NCI-H1048 (cell line): ENCODE results near the gene HDGFL3.
"Not testable (repeated sequence)": the region's sequence is repeated elsewhere in the genome, so short reads cannot be mapped to it uniquely, and the experiment has no call there.

Experiments
- DNase-seq: peaks from one replicate; lab custom pipeline; 2025; lab: John Stamatoyannopoulos, UW

Gene HDGFL3

DNA sequence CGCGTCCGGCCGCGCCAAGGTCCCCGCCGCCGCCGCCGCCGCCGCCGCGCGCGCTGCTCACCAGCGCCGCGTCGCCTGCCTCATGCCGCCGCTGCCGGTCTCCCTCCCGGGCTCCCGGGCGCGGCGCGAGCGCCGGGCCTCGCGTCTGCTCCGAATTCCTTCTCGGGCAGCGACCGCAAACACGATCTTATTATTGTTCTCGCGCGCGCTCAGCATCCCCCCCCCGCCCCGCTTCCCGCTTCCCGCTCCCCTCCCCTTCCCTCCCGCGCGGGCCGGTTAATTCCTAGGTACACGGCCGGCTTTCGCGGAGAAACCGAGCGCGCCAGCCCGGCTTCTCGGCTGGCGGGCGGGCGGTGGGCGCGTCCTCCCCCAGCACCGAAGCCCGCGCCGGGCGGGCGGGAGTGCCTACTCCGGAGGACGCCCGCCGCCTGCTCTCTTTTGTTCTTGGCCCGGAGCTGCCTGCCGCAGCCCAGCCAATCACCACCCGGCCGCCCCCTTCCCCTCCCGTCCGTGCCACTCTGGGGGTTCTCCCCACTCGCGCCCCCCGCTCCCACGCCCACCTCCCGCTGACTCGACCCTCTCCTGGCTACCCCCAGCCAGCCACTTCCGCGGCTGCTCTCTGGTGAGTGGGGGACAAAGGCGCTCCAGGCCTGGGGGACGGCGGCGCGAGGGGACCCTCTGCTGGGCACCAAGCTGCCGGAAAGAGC lies at the start of gene HDGFL3:
Gene HDGFL3 (minus strand): TSS at position 164 of the 707 bp plus-strand sequence. CDS start 409 bp downstream, outside the sequence.
- peak; percentile 45 for DNase-seq

DNA sequence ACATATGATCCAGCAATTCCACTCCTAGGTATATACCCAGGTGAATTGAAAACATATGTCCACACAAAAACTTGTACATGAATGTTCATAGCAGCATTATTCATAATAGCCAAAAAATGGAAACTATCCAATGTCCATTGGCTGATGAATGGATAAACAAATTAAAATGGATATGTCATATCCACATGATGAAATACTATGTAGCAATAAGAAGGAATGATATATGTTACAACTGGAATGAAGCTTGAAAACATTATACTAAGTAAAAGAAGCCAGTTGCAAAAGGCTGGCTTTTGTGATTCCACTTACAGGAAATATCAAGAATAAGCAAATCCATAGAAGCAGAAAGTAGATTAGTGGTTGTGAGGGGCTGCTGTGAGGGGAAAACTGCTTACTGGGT lies 43.2 kb upstream of the HDGFL3 start:
- no peak for DNase-seq

DNA sequence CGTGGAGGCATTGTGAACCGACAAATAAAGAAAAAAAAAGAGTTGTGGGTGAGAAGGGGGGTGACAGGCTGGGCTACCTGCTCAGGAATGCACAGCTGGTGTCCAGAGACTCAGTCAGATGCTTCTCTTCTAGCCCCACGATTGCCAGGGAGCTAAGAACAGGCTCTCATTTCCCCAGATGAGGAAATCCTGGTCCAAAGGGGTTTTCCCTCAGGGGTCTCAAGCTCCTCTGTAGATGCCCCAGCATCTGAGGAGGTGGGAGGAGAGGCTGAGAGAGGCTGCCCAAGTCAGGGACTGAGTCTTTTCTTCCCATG lies 41.4 kb upstream of the HDGFL3 start:
- DNase-seq: no peak

DNA sequence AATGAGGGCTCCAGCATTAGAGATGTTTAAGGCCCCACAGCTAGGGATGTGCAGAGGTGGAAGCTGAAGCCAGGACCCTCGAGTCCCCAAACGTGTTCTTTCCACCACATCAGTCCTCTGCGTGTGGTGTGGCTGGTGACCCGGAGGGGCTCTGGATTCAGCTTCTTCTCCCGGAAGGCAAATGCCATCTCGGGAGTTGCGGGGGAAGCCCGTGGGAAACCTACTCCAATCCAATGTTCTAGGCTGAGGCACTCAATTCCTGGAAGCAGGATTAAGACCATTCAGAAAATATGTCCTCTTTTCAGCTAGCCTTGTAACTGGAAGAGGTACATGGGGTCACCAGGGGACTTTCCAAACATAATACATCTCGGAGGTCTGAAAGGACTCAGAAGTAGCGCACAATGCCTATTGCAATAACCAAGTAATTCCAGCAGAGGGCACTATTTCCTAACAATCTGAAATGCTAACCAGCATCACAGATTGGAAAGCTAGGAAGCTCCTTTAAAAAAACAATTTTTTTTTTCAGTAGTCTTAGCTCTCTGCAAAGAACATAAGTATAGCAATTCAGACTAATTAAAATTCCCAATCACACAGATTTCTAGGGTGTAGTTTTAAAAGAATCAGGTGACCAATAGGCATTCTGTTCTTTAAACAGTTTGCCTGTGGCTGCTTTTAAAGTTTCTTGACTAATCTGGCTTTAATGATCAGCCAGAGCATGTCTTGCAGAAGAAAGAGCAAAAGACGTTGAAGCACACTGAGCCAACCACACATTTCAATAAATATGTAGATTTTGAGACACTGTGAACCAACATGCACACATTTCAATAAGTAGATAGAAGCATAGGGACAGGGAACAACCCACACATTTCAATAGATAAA lies 40.8 kb upstream of the HDGFL3 start:
- DNase-seq: peak; percentile 16

DNA sequence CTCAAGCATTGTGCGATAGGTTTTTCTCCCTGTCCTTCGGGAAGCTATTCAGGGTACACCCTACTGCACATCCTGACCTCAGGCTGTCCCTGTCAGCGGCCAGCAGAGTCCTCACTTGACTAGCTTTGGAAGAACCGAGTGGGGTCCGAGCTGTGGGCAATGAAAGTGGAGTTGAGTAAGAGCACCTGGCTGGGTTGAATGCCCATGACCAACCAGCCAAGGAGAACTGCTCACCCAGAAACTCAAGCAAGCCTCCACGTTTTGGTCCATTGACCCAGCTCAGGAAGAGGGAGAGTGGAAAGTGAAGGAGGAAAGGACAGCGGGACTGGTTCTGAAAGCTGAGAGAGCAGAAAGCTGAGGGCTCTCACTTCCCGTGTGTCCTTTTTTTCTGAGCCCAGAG lies 36.0 kb upstream of the HDGFL3 start:
- no peak for DNase-seq

DNA sequence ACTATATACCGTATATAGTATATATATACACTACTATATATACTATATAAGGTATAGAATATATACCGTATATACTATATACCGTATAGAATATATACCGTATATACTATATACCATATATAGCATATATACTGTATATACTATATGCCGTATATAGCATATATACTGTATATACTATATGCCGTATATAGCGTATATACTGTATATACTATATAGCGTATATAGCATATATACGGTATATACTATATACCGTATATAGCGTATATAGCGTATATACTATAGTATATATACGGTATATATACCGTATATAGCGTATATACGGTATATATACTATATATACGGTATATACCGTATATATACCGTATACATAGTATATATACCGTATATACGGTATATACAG lies 22.6 kb upstream of the HDGFL3 start:
- DNase-seq: no peak

DNA sequence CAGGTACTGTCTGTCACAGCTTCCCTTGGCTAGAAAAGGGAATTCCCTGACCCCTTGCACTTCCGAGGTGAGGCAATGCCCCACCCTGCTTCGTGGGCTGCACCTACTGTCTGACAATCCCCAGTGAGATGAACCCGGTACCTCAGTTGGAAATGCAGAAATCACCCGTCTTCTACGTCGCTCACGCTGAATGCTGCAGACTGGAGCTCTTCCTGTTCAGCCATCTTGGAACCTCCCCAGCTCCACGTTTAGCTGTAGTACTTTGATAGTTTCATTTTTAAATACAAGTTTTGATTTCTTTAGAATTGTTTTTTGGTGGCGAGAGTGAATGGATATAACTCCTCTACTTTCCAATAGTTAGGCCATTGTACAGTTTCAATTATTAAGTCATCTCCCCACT lies 17.8 kb upstream of the HDGFL3 start:
- no peak for DNase-seq

DNA sequence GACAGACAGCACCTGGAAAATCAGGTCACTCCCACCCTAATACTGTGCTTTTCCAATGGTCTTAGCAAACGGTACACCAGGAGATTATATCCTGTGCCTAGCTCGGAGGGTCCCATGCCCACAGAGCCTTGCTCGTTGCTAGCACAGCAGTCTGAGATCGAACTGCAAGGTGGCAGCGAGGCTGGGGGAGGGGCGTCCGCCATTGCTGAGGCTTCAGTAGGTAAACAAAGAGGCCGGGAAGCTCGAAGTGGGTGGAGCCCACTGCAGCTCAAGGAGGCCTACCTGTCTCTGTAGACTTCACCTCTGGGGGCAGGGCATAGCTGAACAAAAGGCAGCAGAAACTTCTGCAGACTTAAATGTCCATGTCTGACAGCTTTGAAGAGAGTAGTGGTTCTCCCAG lies 14.2 kb upstream of the HDGFL3 start:
- not testable (repeated sequence) for DNase-seq

DNA sequence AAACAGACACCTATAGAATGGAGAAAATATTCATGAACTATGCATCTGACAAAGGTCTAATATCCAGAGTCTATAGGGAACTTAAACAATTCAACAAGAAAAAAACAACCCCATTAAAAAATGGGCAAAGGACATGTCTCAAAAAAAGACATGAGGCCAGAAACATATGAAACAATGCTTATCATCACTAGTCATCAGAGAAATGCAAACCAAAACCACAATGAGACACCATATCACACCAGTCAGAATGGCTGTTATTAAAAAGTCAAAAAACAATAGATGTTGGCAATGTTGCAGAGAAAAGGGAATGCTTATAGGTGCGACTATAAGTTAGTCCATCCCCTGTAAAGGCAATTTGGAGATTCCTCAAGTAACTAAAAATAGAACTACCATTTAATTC lies 11.4 kb upstream of the HDGFL3 start:
- no peak for DNase-seq

DNA sequence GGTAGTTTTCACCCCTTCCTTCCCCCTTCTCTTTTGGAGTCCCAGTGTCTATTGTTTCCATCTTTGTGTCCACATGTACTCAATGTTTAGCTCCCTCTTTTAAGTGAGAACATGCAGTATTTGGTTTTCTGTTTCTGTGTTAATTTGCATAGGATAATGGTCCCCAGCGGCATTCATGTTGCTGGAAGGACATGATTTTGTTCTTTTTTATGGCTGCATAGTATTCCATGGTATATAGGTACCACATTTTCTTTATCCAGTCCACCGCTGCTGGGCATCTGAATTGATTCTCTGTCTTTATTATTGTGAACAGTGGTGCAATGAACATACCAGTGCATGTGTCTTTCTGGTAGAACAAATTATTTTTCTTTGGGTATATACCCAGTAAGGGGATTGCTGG lies 7.7 kb upstream of the HDGFL3 start:
- no peak for DNase-seq

DNA sequence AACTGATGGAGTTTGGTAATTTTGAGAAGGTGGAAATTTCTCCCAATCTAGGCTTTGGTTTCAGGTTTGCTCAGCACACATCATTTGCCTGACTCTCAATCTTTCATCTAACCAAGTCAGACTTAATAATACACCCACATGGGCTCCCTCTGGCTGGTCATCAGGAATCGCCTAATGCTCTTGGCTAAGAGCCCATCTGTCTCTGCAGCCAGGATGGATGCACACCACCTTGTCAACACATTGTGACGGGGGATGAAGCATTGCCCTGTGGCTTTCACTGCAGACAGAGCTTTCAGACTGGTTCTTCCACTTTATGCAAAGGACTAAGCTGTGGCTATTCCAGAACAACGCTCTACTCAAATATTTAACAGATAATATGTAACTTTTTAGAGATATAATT lies 3.0 kb upstream of the HDGFL3 start:
- peak; percentile 44 for DNase-seq

DNA sequence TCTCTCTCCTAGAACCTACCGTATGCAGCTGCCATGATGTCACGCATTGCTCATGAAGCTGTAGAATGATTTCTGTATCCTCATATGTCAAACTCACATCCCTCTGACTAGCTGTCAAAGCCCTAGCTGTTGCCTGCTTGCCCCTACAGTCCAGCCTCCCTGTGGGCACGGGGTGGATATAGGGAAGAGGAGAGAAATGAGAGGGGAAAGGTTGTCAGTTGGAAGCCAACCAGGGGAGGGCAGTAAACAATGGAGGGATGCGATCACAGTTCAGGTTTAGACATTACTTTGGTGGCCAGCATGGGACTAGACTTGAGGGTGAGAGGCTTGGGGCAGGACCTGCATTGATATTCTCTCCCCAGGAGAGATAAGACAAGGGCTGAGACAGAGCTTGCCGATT lies 1.7 kb upstream of the HDGFL3 start:
- no peak for DNase-seq

DNA sequence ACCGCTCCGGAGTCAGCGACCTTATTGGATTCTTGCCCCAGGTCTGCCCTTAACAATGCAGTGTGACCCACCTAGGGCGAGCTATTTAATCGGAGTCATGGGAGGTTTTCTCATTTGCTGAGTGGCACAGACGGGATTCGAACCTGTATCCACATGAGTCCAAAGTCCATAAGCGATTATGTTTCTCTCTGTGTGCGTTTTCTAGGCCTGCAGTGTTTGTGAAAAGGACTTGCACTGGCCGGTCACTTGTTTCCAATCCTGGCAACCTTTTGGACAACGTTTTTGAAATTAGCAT lies 691 bp upstream of the HDGFL3 start:
- DNase-seq: no peak

DNA sequence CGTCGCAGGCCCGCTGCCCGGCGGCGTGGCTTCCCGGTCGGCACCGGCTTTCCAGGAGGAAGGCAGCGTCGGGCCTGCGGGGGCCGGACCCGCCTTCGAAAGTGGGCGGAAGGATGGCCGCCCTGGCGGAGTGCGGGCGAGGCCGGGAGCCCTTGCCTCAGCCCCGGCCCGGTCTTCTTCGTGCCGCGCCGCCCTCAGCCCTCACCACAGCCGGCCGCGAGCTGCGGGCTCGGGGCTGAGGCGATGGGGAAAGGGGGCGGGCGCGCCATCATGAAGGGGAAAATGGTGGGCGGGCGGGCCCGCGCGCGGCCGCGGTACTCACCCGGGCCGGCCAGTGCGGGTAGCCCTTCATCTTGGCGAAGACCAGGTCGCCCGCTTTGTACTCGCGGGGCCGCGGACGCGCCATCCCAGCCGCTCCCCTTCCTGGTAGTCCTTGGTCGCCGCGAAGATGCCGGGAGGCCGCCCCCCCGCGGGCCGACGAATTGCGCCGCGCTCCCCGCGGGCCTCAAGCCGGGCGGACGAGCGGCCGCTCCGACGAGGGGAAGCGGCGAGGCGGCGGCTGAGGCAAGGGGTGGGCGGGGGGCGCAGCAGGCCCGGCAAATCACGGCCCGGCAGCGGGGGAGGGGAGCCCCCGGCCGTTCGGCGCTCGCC lies 489 bp downstream of the HDGFL3 start:
- DNase-seq: no peak

DNA sequence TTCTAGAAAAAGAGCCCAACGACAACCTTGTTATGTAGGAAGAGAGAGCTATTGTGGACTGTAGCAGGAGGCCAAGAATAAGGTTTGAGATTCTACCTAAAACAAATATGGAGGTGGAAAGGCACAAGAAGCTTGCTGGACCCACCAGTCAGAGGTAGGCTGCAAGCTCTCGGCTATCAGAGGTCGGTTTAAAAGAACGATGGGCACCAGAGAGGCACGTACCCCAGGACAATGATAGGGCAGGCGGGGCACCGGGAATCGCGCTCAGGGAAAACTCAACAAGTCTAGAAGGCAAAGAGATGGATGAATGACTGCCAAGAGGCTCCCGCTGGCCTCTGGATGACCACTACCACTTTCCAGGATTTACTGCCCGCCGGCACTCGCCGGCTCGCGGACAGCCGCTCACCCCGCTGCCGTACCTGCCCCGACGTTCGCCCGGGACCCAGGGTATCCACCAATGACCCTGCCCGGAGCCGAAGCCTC lies 1.1 kb downstream of the HDGFL3 start:
- no peak for DNase-seq

DNA sequence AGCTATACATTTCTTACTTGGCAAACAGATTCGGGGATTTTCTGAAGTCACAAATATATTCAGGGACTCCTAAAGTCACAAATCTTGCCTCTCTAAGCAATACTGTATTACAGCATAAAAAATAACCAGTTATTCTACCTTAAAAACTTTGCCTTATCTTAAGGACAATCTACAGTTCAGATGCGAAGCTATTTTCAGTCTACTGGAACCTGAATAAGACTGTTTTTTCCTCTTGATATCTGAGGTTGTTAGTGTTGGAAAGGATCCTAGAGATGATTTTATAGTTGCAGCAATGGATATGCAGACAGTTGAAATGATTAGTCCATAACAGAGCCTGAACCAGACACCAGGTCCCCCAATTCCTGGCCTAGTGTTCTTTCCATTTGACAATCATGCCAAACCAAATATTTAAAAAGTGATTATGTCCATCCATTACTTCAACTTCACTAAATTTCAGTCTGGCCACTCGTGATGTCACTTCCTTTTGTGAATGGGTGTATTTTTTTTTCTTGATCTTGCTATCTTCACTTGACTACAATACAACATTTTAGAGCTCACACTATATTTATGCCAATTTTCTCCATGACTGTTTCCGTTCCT lies 1.8 kb downstream of the HDGFL3 start:
- no peak for DNase-seq

DNA sequence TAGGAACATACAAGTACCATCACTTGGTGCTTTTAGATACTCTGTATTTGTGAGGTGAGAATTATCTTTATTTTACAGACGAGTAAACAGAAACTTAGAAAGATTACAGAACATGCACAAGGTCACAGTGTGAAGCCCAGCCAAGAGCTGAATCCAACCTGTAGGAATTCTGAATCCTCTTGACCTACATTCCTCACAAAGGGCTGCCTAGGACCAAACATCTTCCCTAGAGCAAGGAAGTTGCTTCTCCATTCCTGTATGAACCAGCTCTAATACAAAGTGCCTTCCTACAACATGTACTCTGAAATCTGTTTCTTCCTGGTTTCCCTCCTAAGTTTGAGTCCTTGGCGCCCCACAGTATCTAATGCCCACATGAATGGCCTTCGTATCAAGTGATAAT lies 2.9 kb downstream of the HDGFL3 start:
- no peak for DNase-seq

DNA sequence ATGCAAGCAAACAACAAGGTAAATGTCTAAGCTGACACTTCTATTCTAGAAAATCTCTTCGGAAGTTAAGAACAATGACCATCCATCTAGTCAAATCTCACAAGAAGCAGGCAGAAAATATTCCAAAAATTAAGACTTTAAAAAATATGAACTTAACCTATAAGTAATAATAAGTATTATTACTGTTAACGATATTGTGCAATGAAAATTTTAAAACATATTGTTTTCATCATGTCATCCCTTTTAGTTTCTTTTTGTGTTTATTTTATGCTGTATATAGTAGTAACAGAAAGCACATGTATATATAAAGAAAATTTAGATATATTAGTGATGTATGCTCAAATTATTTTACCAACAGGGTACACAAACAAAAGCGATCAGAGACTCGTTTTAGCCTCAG lies 4.1 kb downstream of the HDGFL3 start:
- no peak for DNase-seq

DNA sequence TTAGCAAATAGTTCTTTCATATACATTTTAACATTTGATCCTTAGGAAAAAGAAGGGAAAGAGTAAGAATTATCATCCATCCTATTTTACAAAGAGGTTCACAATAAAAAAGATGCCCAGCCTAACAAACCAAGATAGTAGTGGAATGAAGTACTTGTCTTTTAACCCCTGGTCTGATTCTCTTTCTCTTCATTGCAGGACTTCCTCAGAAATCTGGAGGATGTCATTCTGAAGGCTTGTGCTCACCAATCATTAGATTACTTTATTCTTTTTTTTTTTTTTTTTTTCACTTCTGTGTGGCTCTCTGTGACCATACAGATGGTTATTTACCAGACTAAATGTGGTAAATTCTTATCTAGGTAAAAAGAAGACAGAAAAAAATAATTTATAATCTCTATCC lies 7.0 kb downstream of the HDGFL3 start:
- DNase-seq: no peak

DNA sequence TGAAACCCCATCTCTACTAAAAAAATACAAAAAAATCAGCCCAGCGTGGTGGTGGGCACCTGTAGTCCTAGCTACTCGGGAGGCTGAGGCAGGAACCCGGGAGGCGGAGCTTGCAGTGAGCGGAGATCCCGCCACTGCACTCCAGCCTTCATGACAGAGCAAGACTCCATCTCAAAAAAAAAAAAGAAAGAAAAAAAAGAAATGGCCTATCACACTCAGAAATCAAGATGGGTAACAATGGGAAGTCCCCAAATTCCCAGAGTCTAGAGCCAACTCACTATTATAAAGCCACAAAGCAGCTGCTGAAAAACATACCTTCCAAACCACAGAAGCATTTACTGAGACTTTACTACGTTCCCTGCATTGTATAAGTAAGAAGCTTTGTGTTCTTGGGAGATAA lies 7.5 kb downstream of the HDGFL3 start:
- DNase-seq: no peak

DNA sequence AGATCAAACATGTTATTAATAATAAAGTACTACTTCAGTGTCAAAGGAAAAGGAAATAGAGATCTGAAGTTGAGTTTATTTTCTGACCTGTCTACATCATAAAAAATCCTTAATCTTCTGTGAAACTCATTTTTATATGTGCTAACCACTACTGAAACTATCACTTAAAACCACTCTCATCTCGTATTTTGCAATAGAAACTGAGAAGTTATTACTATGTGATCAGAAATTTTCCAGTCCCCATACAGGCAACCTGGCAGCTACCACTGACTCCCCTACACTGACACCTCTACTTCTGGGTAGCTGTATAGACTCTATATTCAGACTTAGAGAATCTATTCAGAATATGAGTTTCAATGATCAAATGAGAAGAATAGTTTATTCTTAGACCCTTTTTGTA lies 8.3 kb downstream of the HDGFL3 start:
- no peak for DNase-seq

DNA sequence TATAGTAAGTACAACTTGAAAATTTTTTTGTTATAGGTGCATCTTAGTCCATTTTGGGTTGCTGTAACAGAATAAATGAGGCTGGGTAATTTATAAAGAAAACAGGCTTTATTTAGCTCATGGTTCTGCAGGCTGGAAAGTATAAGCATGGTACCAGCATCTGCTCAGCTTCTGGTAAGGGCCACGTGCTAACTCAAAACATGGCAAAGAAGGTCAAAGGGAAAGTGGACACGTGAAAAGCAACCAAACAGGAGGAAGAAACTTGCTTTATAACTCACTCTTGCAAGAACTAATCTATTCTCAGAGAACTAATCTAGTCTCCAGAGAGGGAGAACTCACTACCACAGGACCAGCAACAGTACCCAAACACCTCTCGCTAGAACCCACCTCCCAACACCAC lies 9.1 kb downstream of the HDGFL3 start:
- DNase-seq: no peak

DNA sequence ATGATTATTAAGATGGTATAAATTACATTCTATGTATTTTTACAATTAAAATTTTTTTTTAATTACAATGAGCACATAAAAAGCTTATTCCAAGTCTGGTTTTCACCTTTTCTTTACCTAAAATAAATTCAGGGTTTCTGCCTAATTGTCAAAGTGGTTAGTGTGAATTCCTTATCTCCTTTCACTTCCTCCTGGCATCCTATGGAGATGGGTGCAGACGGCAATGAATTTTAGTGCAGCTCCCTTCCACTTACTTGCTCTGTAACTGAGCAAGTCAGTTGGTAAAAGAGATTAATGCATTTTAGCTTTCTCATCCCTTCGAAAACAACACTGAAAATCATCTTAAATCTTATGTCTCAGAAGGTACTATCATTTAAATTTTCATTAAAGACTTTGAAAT lies 13.1 kb downstream of the HDGFL3 start:
- DNase-seq: no peak
